GM20000 (cell line): ENCODE results near the gene SEMA5A.

ENCODE experiments used
- DNase-seq: peaks from one replicate; pipeline ENCODE4 v3.0.0; 2012; ENCODE audit warnings: low spot score
- CTCF ChIP-seq: IDR thresholded peaks from 2 replicates; pipeline ENCODE4 v1.5.1; 2012; ENCODE audit warnings: mild to moderate bottlenecking, control low read depth; ENCODE audit errors: extremely low read depth, missing control alignments

SEMA5A gene

GRCh38 chr5:9045946-9046345 is 499.9 kb downstream of the SEMA5A start:
- no peak for TF ChIP-seq CTCF
- DNase-seq, result no peak

GRCh38 chr5:9042241-9042640 is 503.6 kb downstream of the SEMA5A start:
- no peak for DNase-seq
- TF ChIP-seq CTCF, result no peak

GRCh38 chr5:9040475-9040874 is 505.4 kb downstream of the SEMA5A start:
- no peak for DNase-seq
- TF ChIP-seq CTCF, result no peak

- TF ChIP-seq CTCF, result no peak
- no peak for DNase-seq
Observed at GRCh38 chr5:9037048-9037447, 508.8 kb downstream of the SEMA5A start.

- no peak for TF ChIP-seq CTCF
- no peak for DNase-seq
Observed at GRCh38 chr5:9035346-9035745, 510.5 kb downstream of the SEMA5A start.

- no peak for TF ChIP-seq CTCF
Observed at GRCh38 chr5:9034649-9035048, 511.2 kb downstream of the SEMA5A start.

GRCh38 chr5:9033524-9033923 is 512.4 kb downstream of the SEMA5A start:
- TF ChIP-seq CTCF, result no peak
- DNase-seq, result no peak

More at GRCh38 chr5:9034649-9035048, 511.2 kb downstream of the SEMA5A start:
- no peak for DNase-seq
